K562 (cell line): ENCODE measurements around the gene ARAP1. TPM values are rescaled to one million over a fixed set of nuclear protein-coding genes. Genes with fewer than 3 reads are reported as not detected.
A peak's percentile ranks its signal among the peaks of the same experiment; 100 is the strongest.

Source experiments
- ATAC-seq: fragments of 200-7000 bp; cut with Tn5 transposase; 3 replicates; pipeline ENCODE4 v1.9.1; 2020; ENCODE audit warnings: moderate library complexity
- BruUV-seq: library from RNA; stranded (reverse); fragments of 400-500 nt; replicated peaks from 2 replicates; lab custom pipeline; 2021; lab: Mats Ljungman, UMichigan
- CTCF ChIA-PET: fragments of 300-600 bp; formaldehyde crosslinking; extraction: SDS; loops from one replicate; lab custom pipeline; 2021; ENCODE audit warnings: low intra/inter-chr PET ratio; lab: Yijun Ruan, JAX
- POLR2A ChIA-PET: fragments of 300-600, 350-650 bp; sonication (Branson Sonifier 250); formaldehyde crosslinking; extraction: SDS; loops from one replicate; lab custom pipeline; 2021; ENCODE audit warnings: antibody characterized with exemption, inconsistent platforms; lab: Yijun Ruan, JAX
- DNase-seq, 4 experiments: peaks; one replicate each; pipeline versions ENCODE4 v3.0.0 to v3.0.0-alpha.2; 2011 to 2018; ENCODE audit warnings: low spot score in 3 of 4, mixed read lengths in 3 of 4; ENCODE audit errors: extremely low read depth in 1 of 4
- FAIRE-seq: peaks from 2 replicates; lab custom pipeline; 2011; peaks lifted over from hg19 to GRCh38; lab: Jason Lieb, UNC
- H2AFZ ChIP-seq: 2 replicates; pipeline ENCODE4 v1.6.0; 2011; ENCODE audit warnings: low read depth, low read length, control low read depth, inconsistent platforms
- H3K27ac ChIP-seq: fragments of 200-600 bp; 3 replicates; pipeline ENCODE4 v1.8.0; 2011; ENCODE audit warnings: low read depth, mild to moderate bottlenecking, control low read depth, inconsistent platforms, low read length, moderate library complexity, mixed read lengths; ENCODE audit errors: extremely low read depth
- H3K27me3 ChIP-seq, 2 experiments: fragments of 300-600 bp in 1 of 2; 2 replicates in 1 of 2; 3 replicates in 1 of 2; pipeline versions ENCODE4 v1.6.0 to v1.8.0; 2011; ENCODE audit warnings: inconsistent platforms in 2 of 2, low read length in 2 of 2, mild to moderate bottlenecking in 1 of 2, mixed read lengths in 1 of 2, moderate library complexity in 1 of 2; ENCODE audit not compliant: control insufficient read depth in 2 of 2, insufficient read depth in 2 of 2
- H3K36me3 ChIP-seq: fragments of 300-600 bp; 3 replicates; pipeline ENCODE4 v1.8.0; 2011; ENCODE audit warnings: mild to moderate bottlenecking, low read length, inconsistent platforms; ENCODE audit not compliant: control insufficient read depth, insufficient read depth
- H3K4me1 ChIP-seq, 2 experiments: fragments of 200-600 bp in 1 of 2; replicated peaks in 1 of 2; 2 replicates in 1 of 2; 3 replicates in 1 of 2; pipeline versions ENCODE4 v1.5.1 to v1.8.0; 2011; ENCODE audit warnings: inconsistent platforms in 2 of 2, low read length in 2 of 2, mild to moderate bottlenecking in 1 of 2, mixed read lengths in 1 of 2, moderate library complexity in 1 of 2; ENCODE audit not compliant: control insufficient read depth in 2 of 2, insufficient read depth in 2 of 2
- H3K4me2 ChIP-seq: 2 replicates; pipeline ENCODE4 v1.6.1; 2011; ENCODE audit warnings: low read length, control low read depth, inconsistent platforms, mixed read lengths; ENCODE audit not compliant: insufficient read depth
- H3K4me3 ChIP-seq: fragments of 200-600 bp; sonication (generic), shearing (Covaris generic); 2 replicates; pipeline ENCODE4 v1.5.1; 2016; ENCODE audit warnings: control low read depth, inconsistent platforms
- H3K79me2 ChIP-seq: fragments of 200-600 bp; 3 replicates; pipeline ENCODE4 v1.8.0; 2011; ENCODE audit warnings: low read length, inconsistent platforms; ENCODE audit not compliant: control insufficient read depth, insufficient read depth
- H3K9ac ChIP-seq, 2 experiments: 2 replicates each; pipeline versions ENCODE4 v1.6.0 to v1.6.1; 2011; ENCODE audit warnings: low read depth in 2 of 2, low read length in 2 of 2, control low read depth in 1 of 2, inconsistent platforms in 1 of 2, mild to moderate bottlenecking in 1 of 2, mixed read lengths in 1 of 2; ENCODE audit not compliant: insufficient read depth in 1 of 2
- H3K9me1 ChIP-seq: one replicate; pipeline ENCODE4 v1.6.0; 2011; ENCODE audit warnings: inconsistent platforms, mild to moderate bottlenecking, low read length, moderate library complexity; ENCODE audit not compliant: control insufficient read depth, insufficient read depth
- H3K9me3 ChIP-seq: replicated peaks from 2 replicates; pipeline ENCODE4 v1.5.1; 2011; ENCODE audit warnings: low read depth, low read length, inconsistent platforms; ENCODE audit not compliant: control insufficient read depth, insufficient read depth
- H4K20me1 ChIP-seq: replicated peaks from 2 replicates; pipeline ENCODE4 v1.6.1; 2011; ENCODE audit warnings: low read length, inconsistent platforms, mixed read lengths; ENCODE audit not compliant: control insufficient read depth, insufficient read depth
- C11orf30 ChIP-seq: fragments of 450-650 bp; IDR thresholded peaks from 2 replicates; pipeline ENCODE4 v1.6.1; 2016; ENCODE audit warnings: low read depth, mild to moderate bottlenecking
- CBFA2T2 ChIP-seq: fragments of 450-650 bp; conservative IDR thresholded peaks from 2 replicates; pipeline ENCODE4 v1.6.1; 2017; ENCODE audit warnings: mild to moderate bottlenecking
- ELF2 ChIP-seq: fragments of 250-450 bp; sonication (Bioruptor Pico); IDR thresholded peaks from 2 replicates; pipeline ENCODE4 v1.5.0; 2021; ENCODE audit warnings: mild to moderate bottlenecking
- ETV1 ChIP-seq: fragments of 450-650 bp; conservative IDR thresholded peaks from 2 replicates; pipeline ENCODE4 v1.6.1; 2016; ENCODE audit warnings: missing genetic modification characterization, control low read depth, low read depth, missing compliant biosample characterization
- NELFE ChIP-seq: IDR thresholded peaks from 2 replicates; pipeline ENCODE4 v1.6.1; 2011; ENCODE audit warnings: mild to moderate bottlenecking; ENCODE audit not compliant: insufficient read depth, insufficient read length
- NFYB ChIP-seq: IDR thresholded peaks from 2 replicates; pipeline ENCODE4 v1.6.1; 2011; ENCODE audit warnings: mild to moderate bottlenecking, moderate library complexity; ENCODE audit not compliant: insufficient read length; ENCODE audit errors: extremely low read depth
- POLR2B ChIP-seq: fragments of 450-650 bp; IDR thresholded peaks from 2 replicates; pipeline ENCODE4 v1.6.1; 2018; ENCODE audit warnings: low read depth; ENCODE audit not compliant: partially characterized antibody
- RBM39 ChIP-seq: fragments of 200-400 bp; formaldehyde crosslinking; optimal IDR thresholded peaks from 2 replicates; pipeline ENCODE3; 2018; ENCODE audit warnings: low read depth, low read length
- TCF7L2 ChIP-seq: fragments of 150-350 bp; IDR thresholded peaks from 2 replicates; pipeline ENCODE4 v1.6.1; 2016; ENCODE audit warnings: low read depth, mild to moderate bottlenecking, low read length, moderate library complexity
- ZNF23 ChIP-seq: fragments of 250-450 bp; sonication (Bioruptor Pico); IDR thresholded peaks from 2 replicates; pipeline ENCODE4 v1.4.0; 2020; ENCODE audit warnings: mild to moderate bottlenecking
- ZNF263 ChIP-seq: sonication (generic); formaldehyde crosslinking; IDR thresholded peaks from 2 replicates; pipeline ENCODE4 v1.8.0; 2022; ENCODE audit warnings: mild to moderate bottlenecking, missing genetic modification reagents, borderline replicate concordance
- ZNF780A ChIP-seq: fragments of 250-450 bp; sonication (Bioruptor Pico); IDR thresholded peaks from 2 replicates; pipeline ENCODE4 v1.5.0; 2021; ENCODE audit warnings: mild to moderate bottlenecking
- WGBS: fragments of 100-300 bp; shearing (Covaris generic); methylation state at CpG from one replicate; pipeline ENCODE4 v1.1.6; 2016; ENCODE audit warnings: low coverage, mixed read lengths; ENCODE audit not compliant: insufficient coverage; ENCODE audit errors: missing lambda C conversion rate; 5-methylcytosine and 5-hydroxymethylcytosine counted together
- in situ Hi-C: fragments of 300-500 bp; cut with MboI; formaldehyde crosslinking; loops from 4 replicates; pipeline ENCODE4 v1.15.0; 2018; ENCODE audit warnings: inconsistent platforms, mixed read lengths
- intact Hi-C: fragments of 100-400 bp; cut with micrococcal nuclease; formaldehyde crosslinking; loops from 2 replicates; pipeline ENCODE4 v1.14.2; 2022
- polyA plus RNA-seq, 8 experiments: library from polyadenylated mRNA; depleted of rRNA in 4 of 8; stranded (reverse) in 5 of 8; unstranded in 3 of 8; fragments of >200 nt; fragmentation: Nextera tagmentation in 2 of 8; fragmentation: Illumina TruSeq in 1 of 8; extraction: Ambion mirVana in 2 of 8; extraction: Trizol in 1 of 8; gene quantifications; 2 replicates each; pipeline versions ENCODE4 v1.2.1 to v1.2.3, GENCODE V29; 2011 to 2014; ENCODE audit warnings: inconsistent platforms in 1 of 8, missing spikeins in 1 of 8
- total RNA-seq, 7 experiments: library from RNA; depleted of rRNA in 6 of 7; stranded (reverse); fragments of >200 nt in 6 of 7; fragmentation: Illumina TruSeq in 2 of 7; extraction: Trizol in 2 of 7; gene quantifications; 2 replicates each; pipeline versions ENCODE4 v1.2.1 to v1.2.3, GENCODE V29; 2011 to 2021; ENCODE audit warnings: low replicate concordance in 1 of 7
- TF ChIP-seq, protein P1 (sequence below), 2 experiments: fragments of 450-650 bp in 1 of 2; sonication (generic) in 1 of 2; formaldehyde crosslinking in 1 of 2; IDR thresholded peaks; 2 replicates each; pipeline versions ENCODE4 v1.7.1 to v1.9.0; 2016 to 2022; ENCODE audit warnings: inconsistent platforms in 1 of 2, mild to moderate bottlenecking in 1 of 2, missing genetic modification reagents in 1 of 2

Gene ARAP1
- total and polyA plus RNA-seq, 9 of the 15 experiments (the other 6 are each of a cell fraction or from before 2014, with no cell fraction given) = 0.23 to 67.0 (median 24.6) TPM

DNA sequence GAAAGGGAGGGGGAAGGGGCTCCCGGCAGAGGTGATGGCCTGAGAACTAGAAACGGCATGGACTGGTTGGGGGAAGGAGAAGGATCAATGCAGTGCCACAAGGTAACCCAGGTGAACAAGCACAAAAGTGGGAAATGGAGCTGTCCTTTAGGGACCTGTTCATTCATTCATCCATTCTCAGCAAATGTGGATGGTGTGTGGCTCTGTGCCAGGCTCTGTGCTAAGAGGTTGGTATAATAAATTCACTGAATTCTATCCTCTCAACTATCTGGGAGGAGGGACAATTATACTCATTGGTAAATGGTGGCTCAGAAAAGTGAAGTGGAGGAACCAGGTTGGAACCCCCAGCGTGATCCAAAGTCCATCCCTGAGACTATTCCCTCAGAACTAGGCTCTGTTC, 18.6 kb upstream of the ARAP1 start:
- CTCF ChIA-PET = no interaction called here
- TF ChIP-seq POLR2B (no peak), TCF7L2 (no peak), CBFA2T2 (no peak), C11orf30 (no peak), NFYB (no peak), ETV1 (no peak), ZNF780A (CRISPR knock-in tag) (no peak), RBM39 (no peak), ZNF263 (CRISPR knock-in tag) (no peak), ZNF23 (CRISPR knock-in tag) (no peak), ELF2 (CRISPR knock-in tag) (no peak), NELFE (no peak)
- TF ChIP-seq, protein P1, sequence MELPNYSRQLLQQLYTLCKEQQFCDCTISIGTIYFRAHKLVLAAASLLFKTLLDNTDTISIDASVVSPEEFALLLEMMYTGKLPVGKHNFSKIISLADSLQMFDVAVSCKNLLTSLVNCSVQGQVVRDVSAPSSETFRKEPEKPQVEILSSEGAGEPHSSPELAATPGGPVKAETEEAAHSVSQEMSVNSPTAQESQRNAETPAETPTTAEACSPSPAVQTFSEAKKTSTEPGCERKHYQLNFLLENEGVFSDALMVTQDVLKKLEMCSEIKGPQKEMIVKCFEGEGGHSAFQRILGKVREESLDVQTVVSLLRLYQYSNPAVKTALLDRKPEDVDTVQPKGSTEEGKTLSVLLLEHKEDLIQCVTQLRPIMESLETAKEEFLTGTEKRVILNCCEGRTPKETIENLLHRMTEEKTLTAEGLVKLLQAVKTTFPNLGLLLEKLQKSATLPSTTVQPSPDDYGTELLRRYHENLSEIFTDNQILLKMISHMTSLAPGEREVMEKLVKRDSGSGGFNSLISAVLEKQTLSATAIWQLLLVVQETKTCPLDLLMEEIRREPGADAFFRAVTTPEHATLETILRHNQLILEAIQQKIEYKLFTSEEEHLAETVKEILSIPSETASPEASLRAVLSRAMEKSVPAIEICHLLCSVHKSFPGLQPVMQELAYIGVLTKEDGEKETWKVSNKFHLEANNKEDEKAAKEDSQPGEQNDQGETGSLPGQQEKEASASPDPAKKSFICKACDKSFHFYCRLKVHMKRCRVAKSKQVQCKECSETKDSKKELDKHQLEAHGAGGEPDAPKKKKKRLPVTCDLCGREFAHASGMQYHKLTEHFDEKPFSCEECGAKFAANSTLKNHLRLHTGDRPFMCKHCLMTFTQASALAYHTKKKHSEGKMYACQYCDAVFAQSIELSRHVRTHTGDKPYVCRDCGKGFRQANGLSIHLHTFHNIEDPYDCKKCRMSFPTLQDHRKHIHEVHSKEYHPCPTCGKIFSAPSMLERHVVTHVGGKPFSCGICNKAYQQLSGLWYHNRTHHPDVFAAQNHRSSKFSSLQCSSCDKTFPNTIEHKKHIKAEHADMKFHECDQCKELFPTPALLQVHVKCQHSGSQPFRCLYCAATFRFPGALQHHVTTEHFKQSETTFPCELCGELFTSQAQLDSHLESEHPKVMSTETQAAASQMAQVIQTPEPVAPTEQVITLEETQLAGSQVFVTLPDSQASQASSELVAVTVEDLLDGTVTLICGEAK (IDR thresholded peaks at IDR 0.05) = no peak
- TF ChIP-seq, protein P1 (CRISPR knock-in tag; IDR thresholded peaks at IDR 0.05) = no peak

More for the DNA sequence above, 18.6 kb upstream of the ARAP1 start:
- ATAC-seq = no peak
- no peak for DNase-seq
- H3K79me2 ChIP-seq = peaks cover 3% of the 10 kb centered on the region; the same call in 1 of the 3 replicates
- H3K27ac ChIP-seq = no peak overlapping the region
- peaks cover 4% of the 10 kb centered on the region for H3K9me1 ChIP-seq
- in situ Hi-C loops (no loop called here), intact Hi-C loops (no loop called here)
- H3K9me3 ChIP-seq = no peaks in the 10 kb centered on the region
- H3K4me2 ChIP-seq = no peak overlapping the region
- peaks cover 19 to 41% of the 10 kb centered on the region in 2 experiments for H3K4me1 ChIP-seq
- no peaks in the 10 kb centered on the region for H3K27me3 ChIP-seq
- no peak overlapping the region for H2AFZ ChIP-seq
- H3K9ac ChIP-seq = peak overlapping the region in 1 of 2 experiments; percentile 70; a peak in 1 of 4 replicates
- BruUV-seq = no TSS peak
- POLR2A ChIA-PET = interaction anchor here (0.7 to 1.4 kb wide), 2 partner anchors 13 to 45 kb away, joined by 3 to 4 read pairs; no protein-coding TSS in a partner anchor
- WGBS = 72% methylated on average over 3 of the region's 3 CpGs
- no peaks in the 10 kb centered on the region for H4K20me1 ChIP-seq
- FAIRE-seq = no peak
- H3K36me3 ChIP-seq = no peaks in the 10 kb centered on the region; the same call in 1 of the 3 replicates
- H3K4me3 ChIP-seq = no peak overlapping the region
